GM19328 (cell line): ENCODE measurements around the gene MITF.
"Not testable (repeated sequence)": the region's sequence is repeated elsewhere in the genome, so short reads cannot be mapped to it uniquely, and the experiment has no call there.

ENCODE experiments used
- ATAC-seq: cut with Tn5 transposase; IDR thresholded peaks from one replicate; pipeline ENCODE4 v1.9.1; 2021; ENCODE audit warnings: mild to moderate bottlenecking, moderate library complexity; ENCODE audit not compliant: unreplicated experiment

Gene MITF

DNA sequence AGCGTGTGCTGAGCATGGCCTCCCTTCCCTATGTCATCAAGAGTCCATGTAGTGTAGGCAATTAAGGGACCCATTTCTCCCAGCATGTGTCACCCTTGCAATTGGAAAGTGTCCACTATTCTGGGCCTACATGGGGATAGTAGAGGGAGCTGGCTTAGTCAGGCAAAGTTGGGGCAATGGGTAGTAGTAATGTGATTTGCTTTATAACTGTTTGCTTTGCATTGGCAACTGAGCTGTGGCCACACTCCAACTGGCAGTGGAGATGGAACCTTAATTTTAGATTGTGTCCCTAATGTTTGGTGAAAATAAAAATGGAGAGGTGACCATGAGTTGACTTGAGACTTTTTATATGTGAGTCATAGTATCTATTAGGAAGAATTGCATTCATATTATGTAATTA, 162.5 kb downstream of the MITF start:
- no peak for ATAC-seq

DNA sequence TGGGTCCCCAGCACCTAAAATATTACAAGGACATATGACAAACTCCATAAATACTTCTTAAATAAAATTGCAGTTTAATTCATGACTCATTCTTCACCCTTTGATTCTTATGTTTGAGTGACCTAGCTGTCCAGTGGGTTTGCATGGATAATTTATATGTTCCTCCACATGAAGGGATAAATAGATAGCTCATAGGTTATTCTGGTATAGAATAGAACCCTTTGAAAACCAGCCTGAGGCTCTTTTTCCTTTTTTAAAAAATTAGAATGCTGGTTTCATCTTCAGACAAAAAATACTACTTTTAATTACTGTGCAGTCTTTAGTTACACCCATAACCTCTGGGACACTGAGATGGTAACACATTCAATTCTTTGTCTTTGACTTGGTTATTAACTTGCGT, 163.1 kb downstream of the MITF start:
- no peak for ATAC-seq

DNA sequence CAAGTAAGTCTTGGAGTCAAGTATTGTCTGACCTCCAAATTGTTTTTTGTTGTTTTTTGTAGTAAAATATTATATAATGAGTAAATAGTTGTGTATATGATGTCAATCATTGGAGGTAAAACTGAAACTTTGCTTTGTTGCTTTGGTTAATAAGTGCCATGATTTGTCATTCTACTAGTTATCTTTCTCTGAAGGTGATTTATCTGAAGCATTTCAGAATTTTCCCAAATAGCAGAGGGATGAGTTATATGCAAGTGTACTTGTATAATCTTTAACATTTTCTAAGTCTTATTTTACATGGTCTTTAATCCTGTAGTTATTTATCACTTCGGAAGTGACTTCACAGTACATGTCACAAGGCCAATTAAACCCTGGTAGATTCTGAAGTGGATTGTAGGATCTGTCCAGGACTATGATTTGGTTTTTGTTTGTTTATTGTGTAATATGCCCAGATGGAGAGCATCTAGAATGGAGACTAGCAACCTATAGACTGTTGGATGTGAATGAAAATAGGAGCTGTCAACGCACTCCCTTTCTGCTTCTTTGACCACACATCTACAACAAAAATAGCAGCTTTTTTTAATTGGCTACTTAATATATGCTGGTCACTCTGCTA, 167.2 kb downstream of the MITF start:
- no peak for ATAC-seq

DNA sequence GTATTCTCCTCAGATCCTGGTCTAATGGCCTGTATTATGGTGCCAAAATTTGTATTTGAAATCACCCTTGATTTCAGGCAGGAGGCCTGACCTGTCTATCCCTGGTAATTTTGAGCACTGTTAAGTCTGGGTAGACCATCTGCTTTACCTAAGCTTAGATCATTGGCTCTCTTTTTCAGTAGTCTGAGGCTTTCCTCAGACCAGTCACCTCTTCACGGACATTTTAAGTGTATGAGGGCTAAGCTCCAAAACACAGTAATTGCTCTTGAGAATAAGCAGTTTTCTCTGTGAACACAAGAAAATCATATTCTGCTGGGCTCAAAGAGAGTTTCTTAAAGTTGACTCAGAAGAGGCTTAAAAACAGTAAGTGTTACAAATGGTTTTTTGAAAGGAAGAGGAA, 168.3 kb downstream of the MITF start:
- ATAC-seq, result no peak

DNA sequence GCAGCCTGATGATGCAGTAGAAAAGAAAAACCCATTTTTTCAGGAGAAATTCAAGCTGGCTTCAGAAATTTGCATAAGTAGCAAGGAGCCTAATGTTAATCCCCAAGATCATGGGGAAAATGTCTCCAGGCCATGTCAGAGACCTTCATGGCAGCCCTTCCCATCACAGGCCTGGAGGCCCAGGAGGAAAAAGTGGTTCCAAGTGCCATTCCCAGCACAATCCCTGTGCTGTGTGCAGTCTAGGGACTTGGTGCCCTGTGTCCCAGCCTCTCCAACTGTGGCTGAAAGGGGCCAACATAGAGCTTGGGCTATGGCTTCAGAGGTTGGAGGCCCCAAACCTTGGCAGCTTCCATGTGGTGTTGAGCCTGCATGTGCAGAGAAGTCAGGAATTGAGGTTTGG, 170.6 kb downstream of the MITF start:
- not testable (repeated sequence) for ATAC-seq

DNA sequence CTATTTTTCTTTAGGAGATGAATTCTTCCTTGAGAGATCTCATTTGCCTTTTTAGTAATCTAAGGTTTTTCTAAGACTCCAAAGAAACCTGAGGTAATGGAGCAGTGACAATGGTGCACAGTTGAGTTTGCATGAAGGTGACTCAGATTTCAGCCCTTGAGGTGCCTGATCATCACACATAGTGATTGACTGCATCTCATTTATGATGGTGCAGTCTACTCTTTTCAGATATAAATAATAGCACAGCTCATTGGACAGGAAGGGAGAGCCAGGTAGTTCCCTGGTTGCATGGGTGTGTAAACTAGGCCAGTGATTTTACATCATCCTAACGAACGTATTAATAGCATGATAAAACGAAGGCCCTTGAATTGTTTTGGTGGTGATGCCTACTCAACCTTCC, 174.2 kb downstream of the MITF start:
- ATAC-seq, result no peak

DNA sequence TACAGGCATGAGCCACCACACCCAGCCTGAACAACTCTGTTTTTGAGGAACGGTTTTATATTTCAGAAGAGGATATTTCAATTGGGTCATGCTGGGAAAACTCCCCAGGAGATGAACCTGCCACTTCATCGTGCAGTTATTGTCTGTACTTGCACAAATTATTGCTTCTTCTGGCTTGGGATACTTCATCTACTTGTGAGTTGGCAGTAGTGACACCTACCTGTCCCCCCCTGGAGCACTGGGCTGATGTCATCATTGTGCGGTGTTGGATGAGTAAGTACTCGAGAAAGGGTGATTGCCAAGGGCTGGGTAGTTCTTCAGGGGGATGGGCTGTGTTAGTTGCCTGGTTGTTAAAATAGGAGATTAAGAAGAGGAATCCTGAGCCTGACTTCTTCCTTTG, 175.1 kb downstream of the MITF start:
- ATAC-seq, result no peak

DNA sequence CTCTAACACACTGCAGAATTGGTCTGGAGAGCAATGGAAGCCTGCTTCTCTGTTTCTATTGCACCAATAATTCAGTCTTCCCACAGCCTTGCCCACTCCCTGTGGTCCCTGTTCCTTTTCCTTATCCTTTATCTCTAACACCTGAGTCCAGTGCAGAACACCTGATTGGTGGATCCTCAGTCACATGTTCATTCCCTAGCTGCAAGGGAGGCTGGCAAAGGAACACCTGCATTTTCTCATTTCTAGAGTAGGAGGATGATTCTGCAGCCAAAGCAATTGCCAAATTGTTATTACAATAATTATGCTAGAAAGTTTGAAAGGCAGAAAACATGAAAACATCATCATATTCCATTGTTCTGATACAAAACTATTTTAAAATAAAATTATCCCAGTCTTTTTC, 176.5 kb downstream of the MITF start:
- ATAC-seq, result no peak

DNA sequence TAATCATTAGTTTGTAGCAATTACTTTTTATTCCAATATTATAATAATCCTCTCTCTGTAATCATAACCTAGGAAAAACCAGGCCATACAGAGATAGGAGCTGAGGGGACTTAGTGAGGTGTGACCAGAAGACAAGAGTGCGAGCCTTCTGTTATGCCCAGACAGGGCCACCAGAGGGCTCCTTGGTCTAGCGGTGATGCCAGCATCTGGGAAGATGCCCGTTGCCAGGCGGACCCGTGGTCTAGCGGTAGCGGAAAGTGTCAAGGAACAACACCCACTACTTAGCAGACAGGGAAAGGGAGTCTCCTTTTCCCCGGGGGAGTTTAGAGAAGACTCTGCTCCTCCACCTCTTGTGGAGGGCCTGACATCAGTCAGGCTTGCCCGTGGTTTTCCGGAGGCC, 180.7 kb downstream of the MITF start:
- not testable (repeated sequence) for ATAC-seq

DNA sequence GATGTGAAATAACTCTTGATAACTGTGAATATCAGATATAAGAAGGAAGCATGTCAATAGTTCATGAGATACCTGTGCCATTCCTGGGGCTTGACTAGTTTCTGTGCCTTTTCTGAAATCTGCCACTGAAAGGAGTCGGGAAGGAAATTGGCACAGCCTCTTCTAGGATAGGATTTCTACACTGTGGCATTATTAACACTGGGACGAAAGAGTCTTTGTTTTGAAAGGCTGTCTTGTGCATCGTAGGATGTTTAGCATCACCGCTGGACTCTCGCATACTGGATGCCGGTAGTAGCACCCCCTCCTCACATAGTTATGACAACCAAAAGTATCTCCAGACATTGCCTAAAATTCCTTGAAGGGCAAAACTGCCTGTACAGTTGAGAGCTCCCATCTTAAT, 182.4 kb downstream of the MITF start:
- ATAC-seq, result no peak

DNA sequence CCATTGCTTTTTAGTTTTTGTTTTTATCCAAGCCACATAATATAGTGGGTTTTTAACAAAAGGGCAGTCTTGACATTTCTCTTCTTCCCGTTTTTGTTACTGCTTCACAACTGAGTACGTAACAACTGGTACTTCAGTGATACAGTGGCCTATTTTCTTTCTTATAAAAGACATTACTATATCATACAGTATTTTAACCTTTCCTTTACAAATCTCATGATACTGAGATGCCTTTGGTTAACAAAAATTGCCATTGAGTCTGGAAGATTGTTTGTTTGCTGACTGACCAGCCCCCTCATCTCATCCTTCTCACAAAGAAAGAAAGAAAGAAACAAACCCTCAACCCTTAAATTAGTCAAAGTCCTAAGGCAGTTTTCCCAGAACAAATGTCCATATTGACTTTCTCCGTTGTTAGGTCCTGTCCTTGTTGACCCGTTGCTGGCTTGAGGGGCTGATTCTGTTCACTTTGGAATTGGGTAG, 183.3 kb downstream of the MITF start:
- ATAC-seq, result no peak

DNA sequence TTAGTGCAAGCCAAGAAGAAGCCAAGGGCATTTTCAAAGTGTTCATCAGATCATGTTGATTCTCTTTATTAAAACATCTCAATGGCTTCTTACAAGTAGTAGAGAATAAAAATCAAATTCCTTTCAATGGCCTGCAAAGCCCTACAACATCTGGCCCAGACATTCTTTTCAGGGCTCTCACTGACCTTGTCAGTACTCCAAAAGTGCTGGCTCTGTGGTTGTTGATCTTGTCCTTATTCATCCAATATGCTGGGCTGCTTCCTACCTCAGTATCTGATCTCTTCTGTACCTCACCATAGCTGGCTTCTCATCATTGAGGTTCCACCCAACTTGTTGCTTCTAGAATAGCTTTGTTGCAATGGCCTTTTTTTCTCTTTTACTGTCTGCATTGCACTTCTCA, 186.2 kb downstream of the MITF start:
- no peak for ATAC-seq

DNA sequence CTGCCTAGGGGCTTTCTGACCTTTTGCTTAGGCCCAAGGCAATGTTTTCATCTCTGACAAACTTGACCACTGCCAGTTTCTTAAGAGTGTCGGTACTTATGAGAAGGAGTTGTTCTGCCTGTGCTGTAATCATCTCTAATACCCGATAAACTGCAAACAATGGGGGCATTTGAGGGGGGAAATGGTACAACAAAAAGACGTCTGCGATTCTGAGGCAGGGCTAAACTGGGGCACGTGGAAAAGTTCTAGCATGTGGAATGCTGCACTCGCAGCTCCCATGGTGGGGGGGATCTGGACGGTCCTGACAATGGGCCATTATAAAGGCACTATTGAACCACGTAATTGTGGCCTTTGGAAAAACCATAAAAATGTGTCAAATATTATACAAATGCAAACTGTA, 187.1 kb downstream of the MITF start:
- ATAC-seq, result no peak

DNA sequence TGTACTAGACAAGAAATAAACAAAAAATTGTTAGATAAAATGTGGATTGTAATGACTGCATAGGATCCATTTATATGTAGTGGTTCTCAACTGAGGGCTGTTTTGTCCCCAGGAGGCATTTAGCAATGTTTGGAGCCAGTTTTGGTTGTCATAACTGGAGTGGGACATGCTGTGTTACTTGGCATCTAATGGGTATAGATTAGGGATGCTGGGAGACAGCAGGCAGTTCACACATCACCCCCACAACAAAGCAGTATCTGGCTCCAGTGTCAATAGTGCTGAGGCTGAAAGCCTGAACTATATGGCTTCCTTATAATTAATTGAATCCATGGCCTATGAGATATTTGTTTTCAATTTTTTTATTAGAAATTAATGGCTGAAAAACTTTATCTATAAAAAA, 188.3 kb downstream of the MITF start:
- no peak for ATAC-seq

DNA sequence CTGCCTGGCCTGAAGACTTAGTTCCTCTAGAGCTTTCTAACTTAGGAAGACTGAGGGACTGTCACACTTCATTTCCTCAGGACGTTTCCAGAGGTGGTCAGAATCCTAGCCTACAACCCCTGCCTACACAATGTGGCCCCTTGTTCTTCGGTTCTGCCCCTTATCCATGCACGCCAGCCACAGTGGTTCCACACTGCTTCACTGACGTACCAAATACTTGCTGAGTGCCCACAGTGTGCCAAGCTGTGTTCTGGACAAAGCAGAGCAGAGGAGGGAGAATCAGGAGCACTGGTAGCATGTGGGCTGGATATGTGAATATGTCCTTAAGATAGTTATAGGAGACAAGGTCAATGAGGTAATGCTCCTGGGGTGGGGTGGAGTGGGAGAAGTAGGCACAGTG, 189.8 kb downstream of the MITF start:
- no peak for ATAC-seq

DNA sequence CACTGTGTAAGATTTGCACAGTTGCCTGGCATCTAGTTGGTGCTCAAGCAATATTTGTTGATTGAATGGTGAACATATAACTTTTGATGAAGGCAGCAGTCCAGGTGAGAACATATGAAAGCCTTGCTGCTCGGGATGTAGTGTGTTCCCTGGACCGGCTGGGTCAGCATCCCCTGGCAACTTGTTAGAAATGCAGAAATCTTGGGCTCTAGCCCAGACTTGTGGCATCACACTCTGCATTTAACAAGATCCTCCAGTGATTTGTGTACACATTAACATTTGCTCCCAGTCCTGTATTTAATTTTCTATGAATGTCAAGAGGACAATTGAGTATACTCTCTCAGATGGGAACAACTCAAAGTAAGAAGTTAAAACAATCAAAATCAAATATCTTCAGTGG, 191.3 kb downstream of the MITF start:
- ATAC-seq, result no peak

DNA sequence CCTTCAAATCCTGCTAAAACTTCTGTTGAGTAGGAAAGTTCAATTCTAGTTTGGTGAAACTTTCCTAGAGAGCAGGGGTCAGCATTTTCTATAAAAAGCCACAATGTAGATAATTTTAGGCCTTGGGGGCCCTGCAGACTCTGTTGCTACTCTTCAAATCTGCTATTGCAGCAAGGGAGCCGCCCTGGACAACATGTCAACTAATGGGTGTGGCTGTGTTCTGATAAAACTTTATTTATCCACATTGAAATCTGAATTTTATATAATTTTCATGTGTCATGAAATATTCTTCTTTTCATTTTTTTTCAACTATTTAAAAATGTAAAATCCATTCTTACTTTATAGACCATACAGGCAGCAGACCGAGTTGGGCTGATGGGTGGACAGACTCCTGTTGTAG, 192.8 kb downstream of the MITF start:
- no peak for ATAC-seq

DNA sequence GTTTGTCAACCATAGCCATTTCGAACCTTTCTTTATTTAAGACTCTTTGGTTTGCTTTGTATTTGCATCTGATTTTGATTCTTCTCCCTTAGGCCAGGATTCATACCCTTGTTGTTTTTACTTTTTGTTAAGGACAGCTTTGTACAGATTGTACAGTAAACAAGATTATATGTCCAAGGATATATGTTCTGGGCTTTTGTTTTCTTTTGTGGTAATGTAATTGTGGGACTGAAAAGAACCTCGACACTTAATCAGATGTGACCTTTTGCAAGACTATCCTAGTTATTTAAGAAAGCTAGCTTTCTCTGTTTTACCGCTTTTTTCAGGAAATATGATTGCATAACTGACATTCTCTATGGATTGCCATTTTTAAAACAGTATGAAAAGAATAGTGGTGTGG, 193.2 kb downstream of the MITF start:
- ATAC-seq, result no peak

DNA sequence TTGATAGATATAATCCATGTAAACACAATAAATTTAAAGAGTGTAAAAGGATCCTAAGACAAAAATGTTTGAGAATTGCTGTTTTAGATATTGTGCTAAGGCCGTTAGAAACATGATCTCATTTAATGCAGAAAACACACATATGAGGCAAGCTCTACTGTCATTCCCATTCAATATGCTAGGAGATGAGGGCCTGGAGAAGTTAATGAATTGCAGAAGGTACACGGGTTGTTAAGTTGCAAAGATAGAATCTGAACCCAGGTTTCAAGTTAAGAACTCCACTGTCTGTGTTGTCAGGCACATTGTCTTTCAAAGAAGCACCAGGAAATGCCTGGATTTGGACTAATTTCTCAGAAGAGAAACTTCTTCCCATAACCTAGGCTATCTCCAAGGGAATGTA, 195.1 kb downstream of the MITF start:
- no peak for ATAC-seq

DNA sequence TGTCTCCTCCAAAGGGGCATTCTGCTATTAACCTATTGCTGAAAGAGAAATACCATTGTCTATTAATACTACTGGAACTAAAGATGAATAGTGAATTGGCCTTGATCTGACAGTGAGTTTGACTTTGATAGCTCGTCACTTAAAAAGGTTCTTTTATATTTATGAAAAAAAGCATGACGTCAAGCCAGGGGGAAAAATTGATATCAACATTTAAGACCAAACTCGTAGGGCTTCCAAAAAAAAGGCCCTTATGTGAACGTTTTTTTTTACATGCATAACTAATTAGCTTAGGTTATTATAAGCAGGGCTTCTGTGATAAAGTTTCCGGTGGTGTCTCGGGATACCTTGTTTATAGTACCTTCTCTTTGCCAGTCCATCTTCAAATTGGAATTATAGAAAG, 197.0 kb downstream of the MITF start:
- no peak for ATAC-seq

DNA sequence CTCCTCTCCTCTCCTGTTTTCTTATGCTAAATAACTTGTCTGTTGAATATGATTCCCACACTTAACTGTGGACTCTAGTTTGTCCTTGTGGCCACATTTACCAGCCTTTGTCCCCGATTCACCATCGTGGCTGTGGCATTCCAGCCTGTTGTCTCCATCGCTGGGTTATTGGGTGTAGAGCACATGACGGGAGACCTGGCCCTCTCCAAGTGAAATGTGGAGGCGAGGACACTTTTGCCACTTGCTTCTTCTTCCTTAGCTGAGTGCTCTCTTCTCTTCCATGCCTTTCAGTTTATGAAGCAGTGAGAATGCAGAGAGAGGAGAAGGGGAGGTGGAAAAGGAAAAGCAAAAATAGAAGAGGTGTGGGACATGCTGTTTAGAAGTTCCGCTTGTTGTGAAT, 198.8 kb downstream of the MITF start:
- ATAC-seq, result no peak

DNA sequence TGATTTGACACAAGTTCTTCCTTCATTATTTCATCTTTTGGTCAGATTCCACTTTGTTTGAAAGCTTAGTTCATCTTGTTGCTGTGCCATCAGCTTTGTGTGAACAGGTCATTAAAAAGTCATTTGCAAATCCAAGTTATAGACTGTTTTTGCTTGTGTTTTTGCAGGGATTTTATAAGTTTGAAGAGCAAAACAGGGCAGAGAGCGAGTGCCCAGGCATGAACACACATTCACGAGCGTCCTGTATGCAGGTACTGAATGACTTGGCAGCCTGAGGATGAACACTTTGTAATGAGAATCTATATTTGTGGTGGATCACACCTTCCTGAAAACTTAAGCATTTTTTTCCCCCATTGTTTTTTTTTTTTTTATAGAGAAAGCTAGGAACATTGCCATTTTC, 199.7 kb downstream of the MITF start:
- ATAC-seq, result no peak

DNA sequence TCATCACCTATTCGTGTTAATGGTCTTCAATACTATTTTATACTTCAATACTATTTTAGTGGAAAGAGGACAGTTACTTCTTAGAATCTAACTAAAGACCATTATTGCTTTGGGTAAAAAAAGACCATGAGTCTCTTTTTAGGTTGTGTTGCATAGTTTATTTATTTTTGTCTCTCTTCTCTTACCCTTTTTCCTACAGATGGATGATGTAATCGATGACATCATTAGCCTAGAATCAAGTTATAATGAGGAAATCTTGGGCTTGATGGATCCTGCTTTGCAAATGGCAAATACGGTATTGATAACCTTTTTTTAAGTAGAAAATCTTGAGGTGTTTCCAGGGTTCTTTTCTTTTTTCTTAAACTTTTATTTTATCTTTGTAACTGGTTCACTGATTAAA, 201.8 kb downstream of the MITF start:
- no peak for ATAC-seq
